ENCODE data around the gene PIAS1. TPM values are rescaled to one million over a fixed set of nuclear protein-coding genes. Genes with fewer than 3 reads are reported as not detected.

PIAS1 gene
- total and polyA plus RNA-seq, 2 donors (not counting 3 experiments of a cell fraction or from before 2014, with no cell fraction given): 23.7 to 24.2 TPM

DNA sequence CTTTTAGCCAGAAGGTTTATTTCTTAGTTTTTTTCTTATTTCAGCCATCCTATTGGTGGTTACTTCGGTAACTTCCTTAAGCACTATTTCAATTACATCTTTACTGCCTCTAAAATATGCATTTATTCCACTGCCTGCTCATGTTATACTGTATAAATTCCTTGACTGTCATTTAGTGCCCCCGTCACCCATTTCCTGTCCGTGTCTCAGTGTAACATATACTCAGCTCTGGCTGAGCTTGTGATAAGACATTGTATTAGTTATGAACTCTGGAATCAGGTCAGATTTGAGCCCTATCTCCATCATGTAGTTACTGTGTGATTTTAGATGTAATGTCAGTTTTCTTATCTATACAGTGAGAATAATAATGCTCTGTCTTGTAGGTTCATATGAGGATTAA is 24.2 kb downstream of the PIAS1 start:
- Histone ChIP-seq H4K20me1 (replicated peaks; ENCODE audit: control insufficient read depth, extremely low read depth, insufficient read depth, low read length) (peaks cover 21% of the 10 kb centered on the region), H3K4me3 (replicated peaks in 1 of 3; ENCODE audit: insufficient read depth in 1 of 3, low read depth in 1 of 3, low read length in 3 of 3) (no peak overlapping the region), H3K4me2 (ENCODE audit: insufficient read depth, low read length) (no peak overlapping the region), H3K27me3 (ENCODE audit: control insufficient read depth in 2 of 2, insufficient read depth in 2 of 2, low read length in 2 of 2) (no peaks in the 10 kb centered on the region), H2AFZ (ENCODE audit: low read depth, low read length) (no peak overlapping the region), H3K36me3 (ENCODE audit: control insufficient read depth in 2 of 2, extremely low read depth in 1 of 2, insufficient read depth in 2 of 2, low read length in 2 of 2) (no peaks in the 10 kb centered on the region), H3K4me1 (ENCODE audit: control insufficient read depth, extremely low read depth, insufficient read depth, low read length) (peaks cover 4% of the 10 kb centered on the region), H3K27ac (ENCODE audit: insufficient read depth, low read depth, low read length) (no peak overlapping the region), H3K79me2 (ENCODE audit: control insufficient read depth, insufficient read depth, low read length) (peaks cover 90% of the 10 kb centered on the region), H3K9ac (replicated peaks; ENCODE audit: extremely low read depth, insufficient read depth, low read length) (no peak overlapping the region), H3K9me1 (replicated peaks; ENCODE audit: control insufficient read depth, extremely low read depth, insufficient read depth, low read length) (no peaks in the 10 kb centered on the region), H3K9me3 (replicated peaks; ENCODE audit: control insufficient read depth, insufficient read depth, low read length) (no peaks in the 10 kb centered on the region)
- ChIA-PET CTCF (no interaction called here), POLR2A (no interaction called here)
- no peak for DNase-seq (ENCODE audit: low read depth, low spot score)
- dilution Hi-C loops (cut with MboI; ENCODE audit: extremely low pct_ligation_motif_present, low sequenced_read_pairs) (no loop called here), intact Hi-C loops (cut with micrococcal nuclease) (no loop called here)
- FAIRE-seq: no peak
- no TSS peak for BruUV-seq (replicated peaks)
- TF ChIP-seq EZH2 (IDR thresholded peaks at IDR 0.05; ENCODE audit: borderline replicate concordance, low read depth, low read length, severe bottlenecking): no peak

DNA sequence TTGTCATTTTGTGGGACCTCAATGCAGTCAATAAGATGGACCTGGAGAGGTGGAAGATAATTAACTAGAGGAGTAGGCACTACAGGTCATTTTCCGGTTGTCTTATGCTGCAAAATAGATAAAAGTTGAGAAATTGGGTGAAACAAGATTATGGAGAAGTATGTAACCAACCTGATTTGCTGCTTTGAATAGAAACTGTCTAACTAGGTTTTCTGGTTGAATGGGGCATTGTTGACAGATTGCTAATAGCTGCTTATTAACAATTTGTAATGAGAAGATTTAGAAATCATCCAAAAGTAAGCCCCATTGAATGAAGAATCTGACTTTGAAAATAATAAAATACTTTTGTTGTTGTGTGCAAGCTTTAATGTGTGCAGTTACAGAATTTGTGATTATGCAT is 26.2 kb downstream of the PIAS1 start:
- no peak for DNase-seq (ENCODE audit: low read depth, low spot score)
- Histone ChIP-seq H3K36me3 (ENCODE audit: control insufficient read depth in 2 of 2, extremely low read depth in 1 of 2, insufficient read depth in 2 of 2, low read length in 2 of 2) (no peaks in the 10 kb centered on the region), H3K4me3 (replicated peaks in 1 of 3; ENCODE audit: insufficient read depth in 1 of 3, low read depth in 1 of 3, low read length in 3 of 3) (no peak overlapping the region), H3K4me1 (ENCODE audit: control insufficient read depth, extremely low read depth, insufficient read depth, low read length) (peaks cover 4% of the 10 kb centered on the region), H2AFZ (ENCODE audit: low read depth, low read length) (no peak overlapping the region), H3K4me2 (ENCODE audit: insufficient read depth, low read length) (no peak overlapping the region), H3K27ac (ENCODE audit: insufficient read depth, low read depth, low read length) (no peak overlapping the region), H3K79me2 (ENCODE audit: control insufficient read depth, insufficient read depth, low read length) (peaks cover 94% of the 10 kb centered on the region), H3K27me3 (ENCODE audit: control insufficient read depth in 2 of 2, insufficient read depth in 2 of 2, low read length in 2 of 2) (no peaks in the 10 kb centered on the region), H3K9me3 (replicated peaks; ENCODE audit: control insufficient read depth, insufficient read depth, low read length) (no peaks in the 10 kb centered on the region), H3K9me1 (replicated peaks; ENCODE audit: control insufficient read depth, extremely low read depth, insufficient read depth, low read length) (no peaks in the 10 kb centered on the region), H4K20me1 (replicated peaks; ENCODE audit: control insufficient read depth, extremely low read depth, insufficient read depth, low read length) (peaks cover 23% of the 10 kb centered on the region), H3K9ac (replicated peaks; ENCODE audit: extremely low read depth, insufficient read depth, low read length) (no peak overlapping the region)
- ChIA-PET POLR2A (no interaction called here), CTCF (no interaction called here)
- intact Hi-C loops (cut with micrococcal nuclease): no loop called here
- TF ChIP-seq GATA2 (IDR thresholded peaks at IDR 0.05; ENCODE audit: insufficient read depth, insufficient read length, low read depth, low read length) (no peak), MYC (IDR thresholded peaks at IDR 0.05; ENCODE audit: low read depth, low read length) (no peak), EZH2 (IDR thresholded peaks at IDR 0.05; ENCODE audit: borderline replicate concordance, low read depth, low read length, severe bottlenecking) (no peak), POLR2AphosphoS5 (IDR thresholded peaks at IDR 0.05; ENCODE audit: insufficient read depth, low read depth, low read length) (no peak), JUN (IDR thresholded peaks at IDR 0.05; ENCODE audit: borderline replicate concordance, insufficient read depth, insufficient read length, low read depth) (no peak), FOS (IDR thresholded peaks at IDR 0.05; ENCODE audit: borderline replicate concordance, insufficient read depth, low read length) (no peak), POLR2A (IDR thresholded peaks at IDR 0.05; ENCODE audit: low read depth, low read length) (no peak)
- TF ChIP-seq, protein P1, sequence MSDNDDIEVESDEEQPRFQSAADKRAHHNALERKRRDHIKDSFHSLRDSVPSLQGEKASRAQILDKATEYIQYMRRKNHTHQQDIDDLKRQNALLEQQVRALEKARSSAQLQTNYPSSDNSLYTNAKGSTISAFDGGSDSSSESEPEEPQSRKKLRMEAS (IDR thresholded peaks at IDR 0.05; ENCODE audit: insufficient read depth, insufficient read length): no peak
- TF ChIP-seq, protein P2, sequence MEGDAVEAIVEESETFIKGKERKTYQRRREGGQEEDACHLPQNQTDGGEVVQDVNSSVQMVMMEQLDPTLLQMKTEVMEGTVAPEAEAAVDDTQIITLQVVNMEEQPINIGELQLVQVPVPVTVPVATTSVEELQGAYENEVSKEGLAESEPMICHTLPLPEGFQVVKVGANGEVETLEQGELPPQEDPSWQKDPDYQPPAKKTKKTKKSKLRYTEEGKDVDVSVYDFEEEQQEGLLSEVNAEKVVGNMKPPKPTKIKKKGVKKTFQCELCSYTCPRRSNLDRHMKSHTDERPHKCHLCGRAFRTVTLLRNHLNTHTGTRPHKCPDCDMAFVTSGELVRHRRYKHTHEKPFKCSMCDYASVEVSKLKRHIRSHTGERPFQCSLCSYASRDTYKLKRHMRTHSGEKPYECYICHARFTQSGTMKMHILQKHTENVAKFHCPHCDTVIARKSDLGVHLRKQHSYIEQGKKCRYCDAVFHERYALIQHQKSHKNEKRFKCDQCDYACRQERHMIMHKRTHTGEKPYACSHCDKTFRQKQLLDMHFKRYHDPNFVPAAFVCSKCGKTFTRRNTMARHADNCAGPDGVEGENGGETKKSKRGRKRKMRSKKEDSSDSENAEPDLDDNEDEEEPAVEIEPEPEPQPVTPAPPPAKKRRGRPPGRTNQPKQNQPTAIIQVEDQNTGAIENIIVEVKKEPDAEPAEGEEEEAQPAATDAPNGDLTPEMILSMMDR (IDR thresholded peaks at IDR 0.05; ENCODE audit: extremely low read depth in 1 of 2, insufficient read depth in 1 of 2, low read depth in 1 of 2, low read length in 2 of 2): no peak
- dilution Hi-C loops (cut with MboI; ENCODE audit: extremely low pct_ligation_motif_present, low sequenced_read_pairs): no loop called here
- BruUV-seq (replicated peaks): no TSS peak
- FAIRE-seq: no peak

Measured in endothelial cell of umbilical vein (primary cell).